Parathyroid adenoma (tissue), 2 donors: ENCODE measurements around the gene USP3.

Source experiments
- H2AFZ ChIP-seq: fragments of 300-600 bp; sonication (generic); one replicate; pipeline ENCODE4 v1.7.0; 2017; ENCODE audit warnings: antibody characterized with exemption, mild to moderate bottlenecking
- H3K27ac ChIP-seq: fragments of 300-600 bp; sonication (generic); one replicate; pipeline ENCODE4 v1.7.0; 2017
- H3K27me3 ChIP-seq: fragments of 300-600 bp; sonication (generic); one replicate; pipeline ENCODE4 v1.7.0; 2017; ENCODE audit warnings: low read length; ENCODE audit not compliant: control insufficient read depth, insufficient read depth
- H3K36me3 ChIP-seq: fragments of 300-600 bp; sonication (generic); one replicate; pipeline ENCODE4 v1.7.0; 2017; ENCODE audit warnings: low read length; ENCODE audit not compliant: control insufficient read depth, insufficient read depth
- H3K4me1 ChIP-seq: fragments of 300-600 bp; sonication (generic); one replicate; pipeline ENCODE4 v1.7.0; 2017; ENCODE audit warnings: control low read depth
- H3K4me2 ChIP-seq: fragments of 300-600 bp; sonication (generic); one replicate; pipeline ENCODE4 v1.7.0; 2017; ENCODE audit warnings: low read length
- H3K4me3 ChIP-seq: fragments of 300-600 bp; sonication (generic); one replicate; pipeline ENCODE4 v1.7.0; 2017; ENCODE audit warnings: low read depth, low read length
- H3K79me2 ChIP-seq: fragments of 300-600 bp; sonication (generic); one replicate; pipeline ENCODE4 v1.7.0; 2017; ENCODE audit warnings: control low read depth
- H3K9ac ChIP-seq: fragments of 300-600 bp; sonication (generic); one replicate; pipeline ENCODE4 v1.7.0; 2017; ENCODE audit warnings: mild to moderate bottlenecking
- H3K9me3 ChIP-seq: fragments of 300-600 bp; sonication (generic); one replicate; pipeline ENCODE4 v1.7.0; 2017; ENCODE audit warnings: low read length; ENCODE audit not compliant: control insufficient read depth
- CTCF ChIP-seq: fragments of 300-600 bp; sonication (generic); IDR thresholded peaks from one replicate; pipeline ENCODE4 v1.7.0; 2017; ENCODE audit warnings: antibody characterized with exemption, mild to moderate bottlenecking
- donor health status: primary hyperparathyroidism.

Gene USP3

GRCh38 chr15:63601026-63601703 lies 96.8 kb downstream of the USP3 start:
- Histone ChIP-seq H3K27ac (no peak overlapping the region), H3K27me3 (no peaks in the 10 kb centered on the region), H3K4me2 (peak overlapping the region; percentile 97), H3K79me2 (no peaks in the 10 kb centered on the region), H3K4me1 (no peaks in the 10 kb centered on the region), H3K4me3 (peak overlapping the region; percentile 76), H2AFZ (peak overlapping the region; percentile 59), H3K9ac (no peak overlapping the region), H3K36me3 (no peaks in the 10 kb centered on the region), H3K9me3 (no peaks in the 10 kb centered on the region)
- no peak for TF ChIP-seq CTCF

- Histone ChIP-seq H3K36me3 (no peaks in the 10 kb centered on the region), H3K27me3 (no peaks in the 10 kb centered on the region), H3K27ac (no peak overlapping the region), H3K4me3 (peak overlapping the region; percentile 76), H3K9me3 (no peaks in the 10 kb centered on the region), H2AFZ (peak overlapping the region; percentile 59), H3K4me1 (no peaks in the 10 kb centered on the region), H3K4me2 (peak overlapping the region; percentile 97), H3K9ac (no peak overlapping the region), H3K79me2 (no peaks in the 10 kb centered on the region)
- no peak for TF ChIP-seq CTCF
Measured at GRCh38 chr15:63601704-63602185, 97.4 kb downstream of the USP3 start.

DNA sequence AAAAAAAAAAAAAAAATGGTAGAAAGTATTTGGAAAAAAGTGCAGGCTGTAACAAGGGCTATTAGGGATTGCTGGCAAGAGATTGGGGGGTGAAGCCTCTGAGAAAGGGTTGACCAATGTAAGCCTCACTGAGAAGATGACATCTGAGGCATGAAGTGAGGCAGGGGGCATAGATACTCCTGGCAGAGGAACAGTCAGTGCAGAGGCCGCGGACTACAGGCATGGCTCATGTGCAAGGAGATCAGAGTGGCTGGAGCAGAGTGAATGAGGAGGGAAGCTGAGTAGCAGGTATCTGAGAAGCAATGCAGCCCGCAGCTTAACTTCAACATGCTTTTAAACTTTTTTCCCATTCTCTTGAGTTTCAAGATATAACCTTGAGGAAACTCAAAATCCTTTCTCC lies 98.2 kb downstream of the USP3 start:
- Histone ChIP-seq H3K27ac (no peak overlapping the region), H3K9me3 (no peaks in the 10 kb centered on the region), H3K36me3 (no peaks in the 10 kb centered on the region), H3K9ac (no peak overlapping the region), H3K27me3 (no peaks in the 10 kb centered on the region), H3K79me2 (no peaks in the 10 kb centered on the region), H2AFZ (no peak overlapping the region), H3K4me1 (no peaks in the 10 kb centered on the region), H3K4me2 (no peak overlapping the region), H3K4me3 (no peak overlapping the region)
- no peak for TF ChIP-seq CTCF

DNA sequence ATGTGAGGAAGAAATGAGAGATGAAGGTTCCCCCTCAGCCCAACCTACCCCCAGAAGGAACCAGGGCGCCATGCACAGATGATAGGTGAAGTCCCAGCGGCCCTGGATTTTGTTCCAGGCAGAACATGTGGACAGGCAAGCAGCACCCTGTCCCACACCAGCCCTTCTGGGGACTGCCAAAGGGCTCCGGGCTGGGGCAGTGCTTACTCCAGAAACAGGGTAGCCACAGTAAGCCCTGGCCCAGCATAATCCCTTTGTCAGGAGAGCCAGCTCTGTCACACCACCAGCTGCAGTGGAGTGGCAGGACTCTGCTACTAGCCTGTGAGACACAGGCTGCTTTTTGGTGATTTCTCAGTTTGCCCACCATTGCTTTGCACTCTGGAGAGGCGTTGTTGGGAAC lies 99.1 kb downstream of the USP3 start:
- Histone ChIP-seq H2AFZ (no peak overlapping the region), H3K9me3 (no peaks in the 10 kb centered on the region), H3K4me3 (no peak overlapping the region), H3K27ac (no peak overlapping the region), H3K27me3 (no peaks in the 10 kb centered on the region), H3K79me2 (no peaks in the 10 kb centered on the region), H3K4me1 (no peaks in the 10 kb centered on the region), H3K36me3 (no peaks in the 10 kb centered on the region), H3K9ac (no peak overlapping the region), H3K4me2 (no peak overlapping the region)
- no peak for TF ChIP-seq CTCF

DNA sequence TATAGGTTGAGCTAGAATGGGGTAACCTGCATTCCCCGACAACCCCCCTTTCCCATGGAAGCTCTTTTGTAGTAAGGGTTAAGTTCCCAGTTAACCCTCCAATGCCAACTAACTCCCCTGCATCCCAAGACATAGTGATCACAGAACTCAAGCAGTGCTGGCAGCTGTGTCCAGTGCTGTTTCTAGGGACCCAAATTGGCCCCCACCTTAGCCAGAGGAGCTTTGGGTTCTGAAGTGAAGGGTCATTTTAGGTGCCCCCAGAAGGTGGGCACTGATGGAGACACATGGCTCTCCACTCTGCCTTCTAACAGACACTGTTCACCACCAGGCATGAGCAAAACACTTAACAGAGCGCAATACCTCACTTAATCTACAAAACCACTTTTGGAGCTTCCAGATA lies 99.9 kb downstream of the USP3 start:
- Histone ChIP-seq H3K4me2 (no peak overlapping the region), H3K9ac (no peak overlapping the region), H3K27me3 (no peaks in the 10 kb centered on the region), H3K36me3 (no peaks in the 10 kb centered on the region), H3K79me2 (no peaks in the 10 kb centered on the region), H3K27ac (no peak overlapping the region), H2AFZ (no peak overlapping the region), H3K4me3 (no peak overlapping the region), H3K4me1 (no peaks in the 10 kb centered on the region), H3K9me3 (no peaks in the 10 kb centered on the region)
- no peak for TF ChIP-seq CTCF
